ENCODE results near the gene FKTN.

DNA sequence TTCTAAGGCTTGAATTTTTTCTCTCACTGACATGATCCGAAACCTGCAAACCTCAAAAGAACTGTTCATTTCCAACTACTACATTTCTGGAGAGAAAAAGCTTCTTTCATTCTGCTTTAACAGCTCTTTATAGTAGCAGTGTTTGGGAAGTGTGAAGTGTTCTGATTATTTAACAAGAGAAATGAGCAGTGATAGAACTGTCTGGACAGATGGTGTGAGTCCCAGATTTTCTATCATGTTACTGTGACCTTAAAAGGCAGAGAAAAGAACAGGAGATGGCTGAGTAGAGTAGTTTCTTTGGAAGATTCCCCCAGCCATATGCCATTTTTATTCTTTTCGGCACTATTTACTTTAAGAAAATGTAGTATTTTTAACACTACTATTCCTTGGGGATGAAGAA is 63.1 kb downstream of the FKTN start:
- no peak for TF ChIP-seq POLR2A (IDR thresholded peaks at IDR 0.05; ENCODE audit: low read length)
- no peak for TF ChIP-seq GATA1 (IDR thresholded peaks at IDR 0.05; ENCODE audit: low read depth, low read length)

Data from erythroblast (primary cell).